Measurements from ENCODE around the gene STRN. TPM values are rescaled to one million over a fixed set of nuclear protein-coding genes. Genes with fewer than 3 reads are reported as not detected.

STRN gene
- total and polyA plus RNA-seq, 10 of the 15 experiments (the other 5 are each of a cell fraction or from before 2014, with no cell fraction given), result 1.00 to 19.2 (median 9.1) TPM

- H3K27ac ChIP-seq (ENCODE audit: control insufficient read depth, insufficient read depth), result no peak overlapping the region
- intact Hi-C loops (cut with micrococcal nuclease; ENCODE audit: unreplicated experiment), result no loop called here
These were observed 6.2 kb downstream of the STRN start for GRCh38 chr2:36960005-36960675.

More at GRCh38 chr2:36960005-36960675, 6.2 kb downstream of the STRN start:
- DNase-seq (ENCODE audit: low read depth, low spot score) (no peak), FAIRE-seq (no peak), ATAC-seq (peak; percentile 55)
- BruUV-seq (replicated peaks), result no TSS peak
- Histone ChIP-seq H3K4me1 (ENCODE audit: control insufficient read depth, insufficient read depth, low read length) (peaks cover 7% of the 10 kb centered on the region), H3K4me3 (no peak overlapping the region), H3K79me2 (ENCODE audit: control insufficient read depth, insufficient read depth, low read length) (peaks cover 50% of the 10 kb centered on the region), H3K9me3 (replicated peaks; ENCODE audit: control insufficient read depth, insufficient read depth, low read length) (no peaks in the 10 kb centered on the region; the same call in 2 of the 3 replicates), H3K36me3 (ENCODE audit: control insufficient read depth in 2 of 2, insufficient read depth in 2 of 2, low read length in 1 of 2) (no peaks in the 10 kb centered on the region; a peak in 1 of 4 replicates), H3K27me3 (replicated peaks in 1 of 2; ENCODE audit: control insufficient read depth in 2 of 2, insufficient read depth in 2 of 2, low read length in 1 of 2) (no peaks in the 10 kb centered on the region), H3K4me2 (ENCODE audit: control insufficient read depth, insufficient read depth) (peak overlapping the region; percentile 17; the same call in 1 of the 2 replicates), H4K20me1 (ENCODE audit: control insufficient read depth, insufficient read depth) (no peaks in the 10 kb centered on the region), H3K9ac (ENCODE audit: control insufficient read depth, insufficient read depth, low read length) (no peak overlapping the region), H2AFZ (ENCODE audit: control insufficient read depth, low read depth, low read length) (no peak overlapping the region)
- ChIA-PET CTCF (interaction anchor here (0.6 to 1.7 kb wide), 6 partner anchors 12 to 181 kb away, joined by 3 to 5 read pairs (median 3); no protein-coding TSS in a partner anchor), POLR2A (interaction anchor here (0.6 kb wide), 3 partner anchors 14 to 944 kb away, joined by 3 to 6 read pairs (median 3); no protein-coding TSS in a partner anchor), SMC1A (ENCODE audit: uncharacterized antibody, unreplicated experiment) (interaction anchor here (0.8 to 2.3 kb wide), 3 partner anchors 10 to 41 kb away, joined by 3 to 7 read pairs (median 4); no protein-coding TSS in a partner anchor), RAD21 (ENCODE audit: unreplicated experiment) (interaction anchor here (1.1 to 1.5 kb wide), 3 partner anchors 34 to 123 kb away, joined by 3 to 4 read pairs (median 3); no protein-coding TSS in a partner anchor)
- TF ChIP-seq SRF (IDR thresholded peaks at IDR 0.05; ENCODE audit: low read depth in 2 of 2, low read length in 2 of 2) (no peak), CBX3 (IDR thresholded peaks at IDR 0.05; ENCODE audit: borderline replicate concordance, low read depth) (no peak), IRF5 (IDR thresholded peaks at IDR 0.05; ENCODE audit: borderline replicate concordance) (no peak), TBL1XR1 (IDR thresholded peaks at IDR 0.05; ENCODE audit: low read depth, low read length) (no peak), RBBP5 (conservative IDR thresholded peaks at IDR 0.05) (no peak), BCLAF1 (IDR thresholded peaks at IDR 0.05) (no peak), PML (IDR thresholded peaks at IDR 0.05; ENCODE audit: low read length) (no peak), ZBTB4 (CRISPR knock-in tag; IDR thresholded peaks at IDR 0.05) (no peak), NFIC (IDR thresholded peaks at IDR 0.05; ENCODE audit: low read depth, low read length) (no peak), HCFC1 (IDR thresholded peaks at IDR 0.05; ENCODE audit: low read length) (no peak)
- in situ Hi-C loops (cut with MboI), result no loop called here
- WGBS (ENCODE audit: insufficient coverage, insufficient replicate concordance, low lambda C conversion rate, missing lambda C conversion rate), result 96% methylated on average over 2 of the region's 2 CpGs

Measured in GM12878 (cell line).